Measurements from ENCODE around the gene GOLGB1. TPM values are rescaled to one million over a fixed set of nuclear protein-coding genes. Genes with fewer than 3 reads are reported as not detected.
A peak's percentile ranks its signal among the peaks of the same experiment; 100 is the strongest.

GOLGB1 gene

DNA sequence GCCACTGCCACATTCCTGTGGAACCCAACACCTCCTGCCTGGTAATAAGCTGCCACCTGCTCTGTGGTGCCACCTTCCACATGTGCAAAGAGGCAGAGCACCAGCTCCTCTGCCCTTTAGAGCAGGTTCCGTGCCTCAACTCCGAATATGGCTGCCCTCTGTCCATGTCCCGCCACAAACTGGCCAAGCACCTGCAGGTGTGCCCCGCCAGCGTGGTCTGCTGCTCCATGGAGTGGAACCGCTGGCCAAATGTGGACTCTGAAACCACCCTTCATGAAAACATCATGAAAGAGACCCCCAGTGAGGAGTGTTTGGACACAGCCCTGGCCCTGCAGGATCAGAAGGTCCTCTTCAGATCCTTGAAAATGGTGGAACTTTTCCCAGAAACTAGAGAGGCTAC is 128.1 kb downstream of the GOLGB1 start:
- WGBS: 90% methylated on average over 6 of the region's 6 CpGs
- Histone ChIP-seq H2BK15ac (ENCODE audit: low read depth, poor library complexity, severe bottlenecking) (no peak overlapping the region), H3K27me3 (ENCODE audit: control insufficient read depth in 1 of 2, insufficient read depth in 1 of 2, low read length in 2 of 2) (peaks cover 3 to 6% of the 10 kb centered on the region in 2 experiments)

GRCh38 chr3:121619691-121620090 is 129.8 kb downstream of the GOLGB1 start:
- WGBS: 93% methylated on average over 2 of the region's 2 CpGs

More for the DNA sequence above, 128.1 kb downstream of the GOLGB1 start:
- Histone ChIP-seq H3K23ac (ENCODE audit: low read length in 2 of 2) (peak overlapping the region in 1 of 2 experiments; percentile 34), H3K36me3 (ENCODE audit: control insufficient read depth in 1 of 2, insufficient read depth in 2 of 2, low read depth in 1 of 2, low read length in 2 of 2) (no peaks in the 10 kb centered on the region), H3K9me3 (ENCODE audit: control insufficient read depth, low read length) (no peaks in the 10 kb centered on the region), H2AK5ac (ENCODE audit: low read length, severe bottlenecking) (no peak overlapping the region), H2BK120ac (ENCODE audit: low read depth, low read length) (no peak overlapping the region), H2AFZ (ENCODE audit: low read depth, low read length) (no peak overlapping the region), H3K4me2 (ENCODE audit: low read length, poor library complexity, severe bottlenecking) (no peak overlapping the region), H3K9ac (ENCODE audit: low read length) (no peak overlapping the region), H4K91ac (ENCODE audit: low read length) (no peak overlapping the region), H3K18ac (ENCODE audit: low read depth in 1 of 2, low read length in 2 of 2) (no peak overlapping the region), H3K27ac (ENCODE audit: low read length, poor library complexity, severe bottlenecking) (no peak overlapping the region), H3K4me1 (ENCODE audit: control insufficient read depth, insufficient read depth, low read depth, low read length) (no peaks in the 10 kb centered on the region), H3K4ac (ENCODE audit: low read depth in 1 of 2, low read length in 2 of 2) (no peak overlapping the region), H3K4me3 (ENCODE audit: insufficient read depth in 1 of 2, low read depth in 1 of 2, low read length in 2 of 2) (no peak overlapping the region), H2BK5ac (ENCODE audit: low read depth, low read length, poor library complexity, severe bottlenecking) (no peak overlapping the region), H2BK12ac (ENCODE audit: low read length in 2 of 2) (no peak overlapping the region), H3K79me1 (replicated peaks; ENCODE audit: low read length, poor library complexity, severe bottlenecking) (no peaks in the 10 kb centered on the region), H4K8ac (ENCODE audit: low read length) (no peak overlapping the region), H3K14ac (ENCODE audit: low read length in 2 of 2) (peak overlapping the region in 1 of 2 experiments; percentile 2)
- no peak for DNase-seq

More at GRCh38 chr3:121619691-121620090, 129.8 kb downstream of the GOLGB1 start:
- H3K9me3 ChIP-seq (ENCODE audit: control insufficient read depth, low read length): no peaks in the 10 kb centered on the region
- no peak overlapping the region for H3K4me2 ChIP-seq (ENCODE audit: low read length, poor library complexity, severe bottlenecking)
- no peak overlapping the region for H2BK120ac ChIP-seq (ENCODE audit: low read depth, low read length)
- H2BK5ac ChIP-seq (ENCODE audit: low read depth, low read length, poor library complexity, severe bottlenecking): no peak overlapping the region
- no peak overlapping the region for H3K4ac ChIP-seq (ENCODE audit: low read depth in 1 of 2, low read length in 2 of 2)
- no peak overlapping the region for H2BK15ac ChIP-seq (ENCODE audit: low read depth, poor library complexity, severe bottlenecking)
- no peaks in the 10 kb centered on the region for H3K4me1 ChIP-seq (ENCODE audit: control insufficient read depth, insufficient read depth, low read depth, low read length)
- no peak overlapping the region for H2BK12ac ChIP-seq (ENCODE audit: low read length in 2 of 2)
- no peak overlapping the region for H4K8ac ChIP-seq (ENCODE audit: low read length)
- no peak overlapping the region for H2AFZ ChIP-seq (ENCODE audit: low read depth, low read length)
- no peak overlapping the region for H3K23ac ChIP-seq (ENCODE audit: low read length in 2 of 2)
- no peak overlapping the region for H3K14ac ChIP-seq (ENCODE audit: low read length in 2 of 2)
- H2AK5ac ChIP-seq (ENCODE audit: low read length, severe bottlenecking): no peak overlapping the region
- no peaks in the 10 kb centered on the region for H3K36me3 ChIP-seq (ENCODE audit: control insufficient read depth in 1 of 2, insufficient read depth in 2 of 2, low read depth in 1 of 2, low read length in 2 of 2)
- no peak overlapping the region for H3K18ac ChIP-seq (ENCODE audit: low read depth in 1 of 2, low read length in 2 of 2)
- no peak overlapping the region for H3K9ac ChIP-seq (ENCODE audit: low read length)
- no peak overlapping the region for H3K4me3 ChIP-seq (ENCODE audit: insufficient read depth in 1 of 2, low read depth in 1 of 2, low read length in 2 of 2)
- H3K79me1 ChIP-seq (replicated peaks; ENCODE audit: low read length, poor library complexity, severe bottlenecking): no peaks in the 10 kb centered on the region
- H3K27me3 ChIP-seq (ENCODE audit: control insufficient read depth in 1 of 2, insufficient read depth in 1 of 2, low read length in 2 of 2): peaks cover 3 to 9% of the 10 kb centered on the region in 2 experiments
- no peak overlapping the region for H3K27ac ChIP-seq (ENCODE audit: low read length, poor library complexity, severe bottlenecking)
- no peak for DNase-seq
- H4K91ac ChIP-seq (ENCODE audit: low read length): no peak overlapping the region

Small RNA genes lying within 50 kb of the gene (small RNA-seq; reads per million reads assigned to genes)
- gene RNU4-62P (ENCODE audit: low read depth): not detected
